AG04450 (cell line): ENCODE data around the gene KCNH2. TPM values are rescaled to one million over a fixed set of nuclear protein-coding genes. Genes with fewer than 3 reads are reported as not detected.

Source experiments
- CTCF ChIA-PET: fragments of 300-600, 350-600 bp; formaldehyde crosslinking; extraction: SDS; loops from one replicate; lab custom pipeline; 2022; ENCODE audit warnings: antibody characterized with exemption, inconsistent platforms; lab: Charles Lee
- POLR2A ChIA-PET: fragments of 350-600 bp; formaldehyde crosslinking; extraction: SDS; loops from one replicate; lab custom pipeline; 2021; ENCODE audit warnings: antibody characterized with exemption, inconsistent platforms; lab: Yijun Ruan, JAX
- DNase-seq: peaks from one replicate; pipeline ENCODE4 v3.0.0-alpha.2; 2011; ENCODE audit warnings: low read depth, low spot score
- H3K27ac ChIP-seq: one replicate; pipeline ENCODE4 v1.5.1; 2012; ENCODE audit warnings: low read depth, low read length, control low read depth
- H3K27me3 ChIP-seq: one replicate; pipeline ENCODE4 v1.6.0; 2012; ENCODE audit warnings: low read length; ENCODE audit not compliant: control insufficient read depth, insufficient read depth
- H3K4me3 ChIP-seq: 2 replicates; pipeline ENCODE4 v1.5.1; 2011; ENCODE audit warnings: mild to moderate bottlenecking, low read depth, low read length, control low read depth
- H3K9me3 ChIP-seq: 2 replicates; pipeline ENCODE4 v1.5.1; 2012; ENCODE audit warnings: low read length; ENCODE audit not compliant: control insufficient read depth, insufficient read depth
- polyA plus RNA-seq: library from polyadenylated mRNA; depleted of rRNA; stranded (reverse); fragments of >200 nt; gene quantifications from 2 replicates; pipeline ENCODE4 v1.2.3, GENCODE V29; 2011
- TF ChIP-seq, protein P1 (sequence below): IDR thresholded peaks from 2 replicates; pipeline ENCODE4 v1.5.1; 2011; ENCODE audit warnings: low read depth, low read length, control low read depth, inconsistent platforms

Gene KCNH2
- polyA plus RNA-seq, 1 experiment, result 1.3 TPM

GRCh38 chr7:150948791-150949251 lies 29.3 kb downstream of the KCNH2 start:
- Histone ChIP-seq H3K27me3 (peaks cover 11% of the 10 kb centered on the region), H3K27ac (no peak overlapping the region), H3K9me3 (no peaks in the 10 kb centered on the region; the same call in 1 of the 2 replicates), H3K4me3 (no peak overlapping the region)
- ChIA-PET POLR2A (no interaction called here), CTCF (interaction anchor here (1.6 kb wide), 1 partner anchor 70 kb away, joined by 3 read pairs; no protein-coding TSS in a partner anchor)
- DNase-seq, result no peak
- TF ChIP-seq, protein P1, sequence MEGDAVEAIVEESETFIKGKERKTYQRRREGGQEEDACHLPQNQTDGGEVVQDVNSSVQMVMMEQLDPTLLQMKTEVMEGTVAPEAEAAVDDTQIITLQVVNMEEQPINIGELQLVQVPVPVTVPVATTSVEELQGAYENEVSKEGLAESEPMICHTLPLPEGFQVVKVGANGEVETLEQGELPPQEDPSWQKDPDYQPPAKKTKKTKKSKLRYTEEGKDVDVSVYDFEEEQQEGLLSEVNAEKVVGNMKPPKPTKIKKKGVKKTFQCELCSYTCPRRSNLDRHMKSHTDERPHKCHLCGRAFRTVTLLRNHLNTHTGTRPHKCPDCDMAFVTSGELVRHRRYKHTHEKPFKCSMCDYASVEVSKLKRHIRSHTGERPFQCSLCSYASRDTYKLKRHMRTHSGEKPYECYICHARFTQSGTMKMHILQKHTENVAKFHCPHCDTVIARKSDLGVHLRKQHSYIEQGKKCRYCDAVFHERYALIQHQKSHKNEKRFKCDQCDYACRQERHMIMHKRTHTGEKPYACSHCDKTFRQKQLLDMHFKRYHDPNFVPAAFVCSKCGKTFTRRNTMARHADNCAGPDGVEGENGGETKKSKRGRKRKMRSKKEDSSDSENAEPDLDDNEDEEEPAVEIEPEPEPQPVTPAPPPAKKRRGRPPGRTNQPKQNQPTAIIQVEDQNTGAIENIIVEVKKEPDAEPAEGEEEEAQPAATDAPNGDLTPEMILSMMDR, result no peak

- POLR2A ChIA-PET, result no interaction called here
- DNase-seq, result no peak
- H3K9me3 ChIP-seq, result no peaks in the 10 kb centered on the region; the same call in 1 of the 2 replicates
Measured at GRCh38 chr7:150947761-150948651, 30.1 kb downstream of the KCNH2 start.

DNA sequence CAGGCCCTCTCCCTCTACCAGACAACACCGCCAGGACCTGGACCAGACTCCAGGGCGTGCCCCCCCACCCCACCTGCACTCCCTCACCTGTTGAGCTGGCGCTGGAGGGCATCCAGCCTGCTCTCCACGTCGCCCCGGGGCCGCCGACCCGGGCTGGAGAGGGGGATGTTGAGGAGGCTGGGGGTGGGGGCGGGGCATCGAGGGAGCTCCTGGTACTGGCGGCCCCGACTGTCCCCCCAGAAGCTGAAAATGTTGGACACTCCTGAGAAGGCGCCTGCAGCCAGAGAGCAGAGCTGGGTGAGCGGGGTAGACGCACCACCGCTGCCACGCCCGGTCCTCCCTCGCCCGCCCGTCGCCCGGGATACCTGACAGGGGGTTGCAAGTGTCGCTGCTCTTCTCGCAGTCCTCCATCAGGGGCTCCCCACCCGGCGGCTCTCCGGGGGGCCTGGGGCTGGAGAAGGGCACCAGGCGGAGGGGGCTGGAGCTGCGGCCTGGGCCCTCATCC lies 30.8 kb downstream of the KCNH2 start:
- peaks cover 9% of the 10 kb centered on the region for H3K27me3 ChIP-seq
- ChIA-PET CTCF (interaction anchor here (0.6 to 1.6 kb wide), 2 partner anchors 71 to 133 kb away, joined by 3 read pairs; partner anchors contain the start of gene FASTK), POLR2A (no interaction called here)
- DNase-seq, result no peak
- no peaks in the 10 kb centered on the region; the same call in 1 of the 2 replicates for H3K9me3 ChIP-seq
- TF ChIP-seq, protein P1, result no peak
- H3K4me3 ChIP-seq, result no peak overlapping the region
- H3K27ac ChIP-seq, result no peak overlapping the region

More at GRCh38 chr7:150947761-150948651, 30.1 kb downstream of the KCNH2 start:
- Histone ChIP-seq H3K27ac (no peak overlapping the region), H3K27me3 (peaks cover 9% of the 10 kb centered on the region), H3K4me3 (no peak overlapping the region)
- TF ChIP-seq, protein P1, result no peak
- CTCF ChIA-PET, result interaction anchor here (0.6 to 1.6 kb wide), 3 partner anchors 70 to 218 kb away, joined by 3 to 4 read pairs (median 3); partner anchors contain the start of gene FASTK

GRCh38 chr7:150946421-150947240 lies 31.5 kb downstream of the KCNH2 start:
- H3K9me3 ChIP-seq, result no peaks in the 10 kb centered on the region; the same call in 1 of the 2 replicates
- DNase-seq, result no peak
- ChIA-PET CTCF (no interaction called here), POLR2A (no interaction called here)
- no peak overlapping the region for H3K4me3 ChIP-seq
- no peak overlapping the region for H3K27ac ChIP-seq
- TF ChIP-seq, protein P1, result no peak
- H3K27me3 ChIP-seq, result peaks cover 14% of the 10 kb centered on the region
